CD4-positive, alpha-beta T cell treated with Interleukin-17A for 1 hour (primary cell): ENCODE results near the gene LCT.
"Not testable (repeated sequence)": the region's sequence is repeated elsewhere in the genome, so short reads cannot be mapped to it uniquely, and the experiment has no call there.

Experiments
- DNase-seq: peaks from one replicate; pipeline ENCODE4 v3.0.0-alpha.2; 2020

The LCT gene

GRCh38 chr2:135796606-135797005 is 40.4 kb downstream of the LCT start:
- DNase-seq, result no peak

DNA sequence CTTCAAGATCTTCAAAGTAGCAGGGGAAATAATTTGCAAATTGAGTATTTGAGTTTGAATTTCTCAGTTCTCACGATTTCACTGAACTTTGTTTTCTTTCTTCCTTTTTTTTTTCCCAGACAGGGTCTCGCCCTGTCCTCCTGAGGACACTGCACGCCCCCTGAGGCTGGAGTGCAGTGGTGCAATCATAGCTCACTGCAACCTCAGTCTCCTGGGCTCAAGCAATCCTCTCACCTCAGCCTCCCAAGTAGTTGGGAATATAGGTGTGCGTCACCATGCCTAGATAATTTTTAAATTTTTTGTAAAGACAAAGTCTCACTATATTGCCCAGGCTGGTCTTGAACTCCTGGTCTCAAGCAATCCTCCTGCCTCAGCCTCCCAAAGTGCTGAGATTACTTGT is 41.3 kb downstream of the LCT start:
- not testable (repeated sequence) for DNase-seq

DNA sequence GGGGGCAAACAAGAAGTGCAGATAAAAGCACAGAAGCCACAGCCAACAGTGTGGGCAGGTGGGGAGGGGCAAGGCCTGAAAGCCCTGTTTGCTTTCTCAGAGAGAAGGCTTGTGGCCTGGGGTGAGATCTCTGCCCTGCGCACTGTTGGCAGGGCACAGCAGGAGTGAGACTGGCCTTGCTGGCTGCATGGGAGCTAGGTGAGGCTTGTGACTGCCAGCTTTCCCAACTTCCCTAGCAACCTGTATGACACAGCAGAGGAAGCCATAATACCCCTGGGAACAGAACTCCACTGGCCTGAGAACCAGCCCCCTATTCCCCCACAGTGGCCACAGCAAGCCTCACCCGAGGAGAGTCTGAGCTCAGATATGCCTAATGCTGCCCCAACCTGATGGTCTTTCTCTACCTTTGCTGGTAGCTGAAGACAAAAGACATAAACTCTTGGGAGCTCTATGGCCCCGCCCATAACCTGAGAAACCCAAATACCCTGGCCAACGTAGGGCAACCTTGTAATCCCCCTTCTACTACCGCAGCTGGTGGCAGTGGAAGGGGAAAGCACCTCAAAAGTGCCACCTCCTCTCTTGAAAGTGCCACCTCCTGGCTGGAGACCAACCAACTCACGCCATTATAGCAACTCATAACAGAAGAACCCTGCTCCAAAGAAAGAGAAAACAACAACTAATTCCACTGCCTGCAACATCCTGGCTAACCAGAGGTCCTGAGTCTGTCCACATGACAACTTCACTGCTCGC is 44.4 kb downstream of the LCT start:
- peak; percentile 9 for DNase-seq

DNA sequence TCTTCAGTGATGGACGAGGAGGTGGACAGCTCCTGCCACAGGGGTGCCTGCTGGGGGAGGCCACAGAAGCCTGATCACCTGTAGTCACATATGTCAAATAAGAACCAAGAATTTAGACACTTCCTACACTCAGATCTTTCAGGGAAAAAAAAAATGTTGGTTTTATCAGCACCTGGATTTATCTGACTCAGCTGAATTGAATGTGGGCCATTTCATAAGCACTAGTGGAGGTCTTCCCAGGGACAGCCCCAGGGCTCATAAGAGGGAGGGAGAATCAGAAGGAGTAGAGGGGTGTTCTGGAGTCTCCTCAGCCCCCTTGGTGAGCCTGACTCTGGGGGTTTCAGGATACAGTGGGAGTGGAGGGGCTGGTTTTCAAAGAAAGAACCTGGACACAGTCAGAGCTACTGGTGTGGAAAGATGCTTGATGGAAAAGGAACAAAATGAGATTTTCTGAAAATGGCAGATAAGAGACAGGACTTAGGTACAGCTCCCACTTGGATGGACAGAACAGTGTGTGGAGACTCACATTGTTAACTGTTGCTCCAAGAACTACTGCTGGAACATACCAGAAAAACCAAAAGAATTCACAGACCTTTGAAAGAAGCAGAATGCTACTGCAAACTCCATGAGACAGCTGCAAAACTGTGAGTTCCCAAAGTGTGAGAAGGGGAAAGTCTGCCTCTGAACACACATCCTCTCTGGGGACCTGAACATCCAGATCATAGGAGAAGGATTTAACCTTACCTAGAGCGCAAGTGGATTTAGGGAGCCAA is 45.4 kb downstream of the LCT start:
- DNase-seq, result no peak

DNA sequence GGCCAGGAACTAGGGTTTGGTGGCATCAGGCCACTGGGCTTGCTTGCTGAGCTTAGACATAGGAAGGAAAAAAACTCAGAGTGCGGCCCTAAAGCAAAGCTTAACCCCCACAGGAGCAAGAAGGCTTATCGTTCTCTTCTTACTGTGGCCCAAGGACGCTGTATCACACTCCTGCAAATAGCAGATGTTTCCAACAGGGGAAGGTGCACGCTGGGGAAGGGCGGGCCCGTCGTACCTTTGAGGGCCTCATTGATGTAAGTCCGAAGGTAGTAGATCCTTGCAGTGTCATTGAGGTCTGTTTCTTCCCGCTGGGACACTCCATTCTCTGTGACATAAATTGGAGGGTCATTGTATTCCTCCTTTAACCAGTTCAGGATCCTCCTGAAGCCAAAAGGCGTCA is 46.6 kb downstream of the LCT start:
- no peak for DNase-seq

DNA sequence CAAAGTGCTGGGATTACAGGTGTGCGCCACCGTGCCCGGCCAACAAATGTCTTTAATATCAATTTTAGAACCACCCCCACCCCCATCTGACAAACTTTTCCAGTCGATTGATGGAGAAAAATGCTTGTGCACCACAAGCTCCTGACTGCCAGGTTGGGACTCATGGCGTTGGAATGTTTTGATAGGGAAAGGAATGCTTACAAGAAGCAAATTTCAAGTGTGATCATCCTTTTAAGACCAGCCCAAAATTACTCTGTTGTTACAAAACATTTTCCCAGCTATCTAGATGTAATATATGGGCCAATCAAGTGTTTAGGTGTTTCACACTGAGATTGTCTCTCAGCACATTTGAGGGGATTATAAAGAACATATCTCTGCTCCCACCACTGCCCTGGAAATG is 50.2 kb downstream of the LCT start:
- DNase-seq, result no peak

DNA sequence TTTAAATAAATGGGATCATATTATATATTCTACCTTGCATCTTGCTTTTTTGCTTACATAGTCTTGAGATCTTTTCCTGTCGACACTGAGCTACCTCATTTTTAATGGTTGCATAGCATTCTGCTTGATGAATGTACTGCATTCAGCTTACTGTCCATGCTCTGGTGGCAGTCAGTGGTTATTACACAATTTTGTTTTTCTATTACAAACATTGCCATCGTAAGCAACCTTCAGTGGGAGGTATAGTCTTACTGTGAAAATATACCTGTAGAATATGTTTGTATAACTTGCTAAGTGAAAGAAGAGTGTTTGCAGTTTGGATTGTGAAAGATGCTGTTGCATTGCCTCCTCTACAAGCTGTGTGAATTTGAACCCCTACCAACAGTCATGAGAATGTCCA is 52.0 kb downstream of the LCT start:
- DNase-seq, result no peak

DNA sequence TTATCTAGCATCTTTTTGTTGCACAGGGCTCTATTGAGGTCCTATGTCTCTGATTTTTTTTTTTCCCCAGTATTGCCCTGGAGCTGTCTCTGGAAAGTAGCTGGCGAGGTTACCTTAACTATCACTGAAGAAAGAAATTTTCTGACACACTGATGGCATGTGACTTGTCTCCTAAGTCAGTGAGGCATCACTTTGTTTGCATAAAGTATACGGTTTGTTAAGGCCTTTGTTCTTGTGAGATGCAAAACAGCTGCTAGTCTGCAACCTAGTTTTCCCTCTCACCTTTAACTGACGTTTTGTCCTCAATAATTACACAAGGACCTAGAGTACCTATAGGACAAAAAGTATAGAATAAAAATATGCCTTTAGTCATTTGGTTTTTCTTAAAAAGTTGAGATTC is 53.5 kb downstream of the LCT start:
- no peak for DNase-seq

- no peak for DNase-seq
Observed at GRCh38 chr2:135782231-135782630, 54.8 kb downstream of the LCT start.

- no peak for DNase-seq
Observed at GRCh38 chr2:135776367-135776766, 60.6 kb downstream of the LCT start.

DNA sequence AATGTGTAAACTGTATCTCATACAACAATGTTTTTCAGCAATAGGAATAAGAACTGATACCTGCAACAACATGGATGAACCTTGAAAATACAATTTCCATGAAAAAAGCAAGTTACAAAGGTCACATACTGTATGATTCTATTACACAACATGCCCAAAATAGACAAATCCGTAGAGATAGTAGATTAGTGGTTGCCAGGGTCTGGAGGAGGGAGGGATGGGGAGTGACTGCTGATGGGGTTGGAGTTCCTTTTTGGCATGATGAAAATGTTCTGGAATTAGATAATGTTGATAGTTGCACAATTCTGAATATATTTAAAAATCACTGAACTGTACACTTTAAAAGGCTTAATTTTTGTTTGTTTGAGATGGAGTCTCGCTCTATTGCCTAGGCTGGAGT is 61.6 kb downstream of the LCT start:
- no peak for DNase-seq

GRCh38 chr2:135773917-135774316 is 63.1 kb downstream of the LCT start:
- DNase-seq, result no peak

DNA sequence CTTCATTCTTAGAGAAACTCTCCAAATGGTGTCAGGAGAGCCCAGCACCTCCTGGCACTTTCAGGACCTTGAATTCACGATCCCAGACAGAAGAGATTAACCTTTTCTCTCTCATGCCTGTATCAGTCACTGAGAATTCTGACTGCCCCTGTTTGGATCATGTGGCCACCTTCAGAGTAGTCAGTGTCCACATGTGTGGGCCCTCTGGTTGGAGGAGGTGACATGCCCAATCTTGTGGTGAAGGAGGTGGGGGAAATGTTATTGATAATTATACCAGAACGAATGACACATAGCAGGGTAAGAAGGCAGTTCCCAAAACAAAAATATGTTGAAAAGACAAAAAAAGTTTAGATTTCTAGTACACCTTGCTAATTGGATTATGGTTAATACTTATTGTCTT is 63.7 kb downstream of the LCT start:
- no peak for DNase-seq

GRCh38 chr2:135768863-135769262 is 68.1 kb downstream of the LCT start:
- DNase-seq, result no peak

DNA sequence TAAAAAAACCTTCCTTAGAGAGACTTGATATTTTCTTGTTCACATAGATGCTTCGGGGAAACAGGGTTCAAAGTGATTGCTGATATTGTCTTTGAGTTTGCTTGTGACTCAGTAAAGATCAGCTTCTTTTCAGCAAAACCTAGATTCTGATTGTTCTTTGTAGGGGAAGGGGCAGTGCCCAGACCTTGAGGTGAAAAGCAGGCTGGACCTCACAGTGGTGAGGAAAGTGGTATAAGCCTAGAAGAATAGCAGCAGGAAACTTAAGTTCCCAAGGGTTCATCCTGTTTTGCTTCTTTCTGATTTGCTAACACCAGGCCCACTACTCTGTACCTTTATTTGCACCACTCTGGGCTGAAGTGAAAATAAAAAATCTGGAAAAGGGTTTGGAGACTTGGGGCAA is 74.5 kb downstream of the LCT start:
- no peak for DNase-seq

- no peak for DNase-seq
Observed at GRCh38 chr2:135762022-135762421, 75.0 kb downstream of the LCT start.

DNA sequence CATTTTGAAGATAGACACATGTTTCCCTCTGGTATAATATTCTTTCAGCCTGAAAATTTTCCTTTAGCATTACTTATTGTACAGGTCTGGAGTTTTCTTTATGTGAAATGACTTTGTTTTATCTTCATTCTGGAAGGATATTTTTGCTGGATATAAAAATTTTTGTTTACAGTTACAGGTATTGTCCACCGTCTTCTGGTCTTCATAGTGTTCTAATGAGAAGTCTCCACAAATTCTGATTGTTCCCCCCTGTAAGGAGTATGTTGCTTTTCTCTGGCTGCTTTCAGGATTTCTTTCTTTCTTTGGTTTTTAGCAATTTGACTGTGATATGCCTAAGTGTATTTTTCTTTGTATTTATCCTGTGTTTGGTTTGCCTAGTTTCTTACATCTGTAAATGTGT is 80.3 kb downstream of the LCT start:
- no peak for DNase-seq

GRCh38 chr2:135755573-135755972 is 81.4 kb downstream of the LCT start:
- no peak for DNase-seq

DNA sequence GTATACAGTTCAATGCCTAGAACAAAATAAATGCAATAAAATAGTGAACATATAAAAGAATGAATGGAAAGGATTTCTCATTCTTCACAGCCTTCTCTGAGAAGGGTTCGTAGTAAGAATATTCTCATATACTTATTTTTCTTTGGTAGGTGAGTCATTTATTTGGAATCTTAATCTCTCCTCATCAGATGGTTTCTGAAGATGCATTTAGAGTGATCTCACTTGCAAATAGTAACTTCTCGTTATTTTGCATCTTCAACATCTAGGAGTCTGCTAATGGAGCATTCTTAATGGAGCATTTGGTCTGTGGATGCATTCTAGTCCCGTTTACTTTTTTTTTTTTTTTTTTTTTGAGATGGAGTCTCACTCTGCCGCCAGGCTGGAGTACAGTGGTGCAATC is 91.4 kb downstream of the LCT start:
- no peak for DNase-seq

DNA sequence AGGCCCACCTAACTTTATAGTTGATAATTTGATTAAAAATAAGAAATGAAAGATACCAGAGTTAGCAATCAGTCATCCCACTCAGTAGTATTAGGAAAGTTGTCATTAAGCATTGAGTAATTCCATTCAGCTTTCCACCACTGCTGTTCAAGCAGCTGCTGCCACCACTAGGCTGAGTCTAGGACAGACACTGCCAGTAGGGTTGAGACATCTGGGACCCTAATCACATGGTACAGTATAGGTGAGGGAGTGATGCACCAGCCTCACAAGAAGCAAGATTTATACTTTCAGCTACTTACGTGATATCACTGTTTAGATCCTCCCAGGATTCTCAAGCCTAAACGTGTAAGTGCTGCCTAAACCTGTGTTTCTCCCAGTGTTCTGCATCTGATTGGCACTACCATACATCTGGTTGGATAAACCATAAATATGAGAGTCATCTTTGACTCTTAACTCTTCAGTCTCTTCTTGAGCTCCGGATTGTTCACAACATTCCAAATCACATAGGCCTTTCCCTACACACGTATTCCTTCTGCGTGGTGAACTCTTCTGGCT is 92.1 kb downstream of the LCT start:
- DNase-seq, result peak; percentile 46

GRCh38 chr2:135743860-135744259 is 93.1 kb downstream of the LCT start:
- no peak for DNase-seq

- DNase-seq, result peak; percentile 71
Observed at GRCh38 chr2:135742325-135742757, 94.6 kb downstream of the LCT start.

GRCh38 chr2:135741395-135742324 is 95.3 kb downstream of the LCT start, which contains the start of gene UBXN4:
UBXN4 (plus strand) TSS chr2:135741855; CDS start chr2:135741930, 75 bp downstream.
- peak; percentile 98 for DNase-seq
